D341Med (cell line): Measurements from ENCODE around the gene TPCN1.

ENCODE experiments used
- DNase-seq: peaks from one replicate; pipeline ENCODE4 v3.0.0; 2012; ENCODE audit warnings: low spot score

The TPCN1 gene

GRCh38 chr12:113241191-113242025, 20.1 kb downstream of the TPCN1 start:
- peak; percentile 32 for DNase-seq

- DNase-seq: peak; percentile 28
These were observed 20.8 kb downstream of the TPCN1 start for GRCh38 chr12:113242026-113242418.

- peak; percentile 11 for DNase-seq
These were observed 21.3 kb downstream of the TPCN1 start for GRCh38 chr12:113242560-113242959.

GRCh38 chr12:113244047-113244460, 22.8 kb downstream of the TPCN1 start:
- peak; percentile 52 for DNase-seq

- DNase-seq: peak; percentile 28
These were observed 23.3 kb downstream of the TPCN1 start for GRCh38 chr12:113244478-113244958.

GRCh38 chr12:113245695-113246477, 24.6 kb downstream of the TPCN1 start:
- peak; percentile 31 for DNase-seq

- DNase-seq: peak; percentile 19
These were observed 25.3 kb downstream of the TPCN1 start for GRCh38 chr12:113246478-113247122.

- peak; percentile 20 for DNase-seq
These were observed 26.1 kb downstream of the TPCN1 start for GRCh38 chr12:113247123-113248050.

GRCh38 chr12:113248051-113248825, 27.0 kb downstream of the TPCN1 start:
- no peak for DNase-seq

- DNase-seq: no peak
These were observed 27.7 kb downstream of the TPCN1 start for GRCh38 chr12:113248842-113249435.

GRCh38 chr12:113249546-113249945, 28.3 kb downstream of the TPCN1 start:
- no peak for DNase-seq

GRCh38 chr12:113250045-113250444, 28.8 kb downstream of the TPCN1 start:
- DNase-seq: no peak

- no peak for DNase-seq
These were observed 30.3 kb downstream of the TPCN1 start for GRCh38 chr12:113251404-113252070.

GRCh38 chr12:113252494-113252893, 31.2 kb downstream of the TPCN1 start:
- DNase-seq: no peak

- no peak for DNase-seq
These were observed 32.4 kb downstream of the TPCN1 start for GRCh38 chr12:113253532-113254285.

GRCh38 chr12:113254298-113254697, 33.0 kb downstream of the TPCN1 start:
- DNase-seq: no peak

- no peak for DNase-seq
These were observed 36.3 kb downstream of the TPCN1 start for GRCh38 chr12:113257564-113257963.

- peak; percentile 22 for DNase-seq
These were observed 38.9 kb downstream of the TPCN1 start for GRCh38 chr12:113260127-113260526.
